ENCODE results near the gene ZFAND3. TPM values are rescaled to one million over a fixed set of nuclear protein-coding genes. Genes with fewer than 3 reads are reported as not detected.

The ZFAND3 gene
- total and polyA plus RNA-seq, 10 of the 15 experiments (the other 5 are each of a cell fraction or from before 2014, with no cell fraction given): 0.90 to 34.4 (median 16.3) TPM

GRCh38 chr6:37818536-37819176, 871 bp upstream of the ZFAND3 start (continued):
- TF ChIP-seq ELK1 (IDR thresholded peaks at IDR 0.05; ENCODE audit: low read depth, low read length) (no peak), IKZF1 (conservative IDR thresholded peaks at IDR 0.05) (peak; percentile 92), GABPA (IDR thresholded peaks at IDR 0.05; ENCODE audit: low read depth) (no peak), POLR2AphosphoS2 (IDR thresholded peaks at IDR 0.05; ENCODE audit: low read depth, low read length) (peak; percentile 88), ZBTB40 (IDR thresholded peaks at IDR 0.05; ENCODE audit: borderline replicate concordance) (peak; percentile 22; the same call in 1 of the 2 replicates), TARDBP (IDR thresholded peaks at IDR 0.05; ENCODE audit: borderline replicate concordance) (0 out of 2 replicates have a peak, but pooled peaks have one; percentile 15), EGR1 (IDR thresholded peaks at IDR 0.05; ENCODE audit: borderline replicate concordance in 1 of 2, low read depth in 2 of 2, low read length in 2 of 2) (peak in 1 of 2 experiments; percentile 91; a peak in 2 of 3 replicates), IKZF2 (IDR thresholded peaks at IDR 0.05) (peak; percentile 85 to 86), TAF1 (IDR thresholded peaks at IDR 0.05; ENCODE audit: borderline replicate concordance, low read depth, low read length) (peak; percentile 74; the same call in 1 of the 2 replicates), SMAD1 (IDR thresholded peaks at IDR 0.05; ENCODE audit: low read depth, partially characterized antibody) (peak; percentile 72), POLR2AphosphoS5 (IDR thresholded peaks at IDR 0.05; ENCODE audit: low read length) (peak; percentile 96), POU2F2 (IDR thresholded peaks at IDR 0.05; ENCODE audit: borderline replicate concordance, low read depth, low read length) (peak; percentile 84; the same call in 2 of the 3 replicates), RUNX3 (IDR thresholded peaks at IDR 0.05; ENCODE audit: low read length) (peak; percentile 67)
- TF ChIP-seq, protein P1, sequence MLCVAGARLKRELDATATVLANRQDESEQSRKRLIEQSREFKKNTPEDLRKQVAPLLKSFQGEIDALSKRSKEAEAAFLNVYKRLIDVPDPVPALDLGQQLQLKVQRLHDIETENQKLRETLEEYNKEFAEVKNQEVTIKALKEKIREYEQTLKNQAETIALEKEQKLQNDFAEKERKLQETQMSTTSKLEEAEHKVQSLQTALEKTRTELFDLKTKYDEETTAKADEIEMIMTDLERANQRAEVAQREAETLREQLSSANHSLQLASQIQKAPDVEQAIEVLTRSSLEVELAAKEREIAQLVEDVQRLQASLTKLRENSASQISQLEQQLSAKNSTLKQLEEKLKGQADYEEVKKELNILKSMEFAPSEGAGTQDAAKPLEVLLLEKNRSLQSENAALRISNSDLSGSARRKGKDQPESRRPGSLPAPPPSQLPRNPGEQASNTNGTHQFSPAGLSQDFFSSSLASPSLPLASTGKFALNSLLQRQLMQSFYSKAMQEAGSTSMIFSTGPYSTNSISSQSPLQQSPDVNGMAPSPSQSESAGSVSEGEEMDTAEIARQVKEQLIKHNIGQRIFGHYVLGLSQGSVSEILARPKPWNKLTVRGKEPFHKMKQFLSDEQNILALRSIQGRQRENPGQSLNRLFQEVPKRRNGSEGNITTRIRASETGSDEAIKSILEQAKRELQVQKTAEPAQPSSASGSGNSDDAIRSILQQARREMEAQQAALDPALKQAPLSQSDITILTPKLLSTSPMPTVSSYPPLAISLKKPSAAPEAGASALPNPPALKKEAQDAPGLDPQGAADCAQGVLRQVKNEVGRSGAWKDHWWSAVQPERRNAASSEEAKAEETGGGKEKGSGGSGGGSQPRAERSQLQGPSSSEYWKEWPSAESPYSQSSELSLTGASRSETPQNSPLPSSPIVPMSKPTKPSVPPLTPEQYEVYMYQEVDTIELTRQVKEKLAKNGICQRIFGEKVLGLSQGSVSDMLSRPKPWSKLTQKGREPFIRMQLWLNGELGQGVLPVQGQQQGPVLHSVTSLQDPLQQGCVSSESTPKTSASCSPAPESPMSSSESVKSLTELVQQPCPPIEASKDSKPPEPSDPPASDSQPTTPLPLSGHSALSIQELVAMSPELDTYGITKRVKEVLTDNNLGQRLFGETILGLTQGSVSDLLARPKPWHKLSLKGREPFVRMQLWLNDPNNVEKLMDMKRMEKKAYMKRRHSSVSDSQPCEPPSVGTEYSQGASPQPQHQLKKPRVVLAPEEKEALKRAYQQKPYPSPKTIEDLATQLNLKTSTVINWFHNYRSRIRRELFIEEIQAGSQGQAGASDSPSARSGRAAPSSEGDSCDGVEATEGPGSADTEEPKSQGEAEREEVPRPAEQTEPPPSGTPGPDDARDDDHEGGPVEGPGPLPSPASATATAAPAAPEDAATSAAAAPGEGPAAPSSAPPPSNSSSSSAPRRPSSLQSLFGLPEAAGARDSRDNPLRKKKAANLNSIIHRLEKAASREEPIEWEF (IDR thresholded peaks at IDR 0.05; ENCODE audit: insufficient replicate concordance, low read depth, low read length): no peak
- TF ChIP-seq, protein P2, sequence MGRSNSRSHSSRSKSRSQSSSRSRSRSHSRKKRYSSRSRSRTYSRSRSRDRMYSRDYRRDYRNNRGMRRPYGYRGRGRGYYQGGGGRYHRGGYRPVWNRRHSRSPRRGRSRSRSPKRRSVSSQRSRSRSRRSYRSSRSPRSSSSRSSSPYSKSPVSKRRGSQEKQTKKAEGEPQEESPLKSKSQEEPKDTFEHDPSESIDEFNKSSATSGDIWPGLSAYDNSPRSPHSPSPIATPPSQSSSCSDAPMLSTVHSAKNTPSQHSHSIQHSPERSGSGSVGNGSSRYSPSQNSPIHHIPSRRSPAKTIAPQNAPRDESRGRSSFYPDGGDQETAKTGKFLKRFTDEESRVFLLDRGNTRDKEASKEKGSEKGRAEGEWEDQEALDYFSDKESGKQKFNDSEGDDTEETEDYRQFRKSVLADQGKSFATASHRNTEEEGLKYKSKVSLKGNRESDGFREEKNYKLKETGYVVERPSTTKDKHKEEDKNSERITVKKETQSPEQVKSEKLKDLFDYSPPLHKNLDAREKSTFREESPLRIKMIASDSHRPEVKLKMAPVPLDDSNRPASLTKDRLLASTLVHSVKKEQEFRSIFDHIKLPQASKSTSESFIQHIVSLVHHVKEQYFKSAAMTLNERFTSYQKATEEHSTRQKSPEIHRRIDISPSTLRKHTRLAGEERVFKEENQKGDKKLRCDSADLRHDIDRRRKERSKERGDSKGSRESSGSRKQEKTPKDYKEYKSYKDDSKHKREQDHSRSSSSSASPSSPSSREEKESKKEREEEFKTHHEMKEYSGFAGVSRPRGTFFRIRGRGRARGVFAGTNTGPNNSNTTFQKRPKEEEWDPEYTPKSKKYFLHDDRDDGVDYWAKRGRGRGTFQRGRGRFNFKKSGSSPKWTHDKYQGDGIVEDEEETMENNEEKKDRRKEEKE (IDR thresholded peaks at IDR 0.05): no peak
